ENCODE results near the gene CACNA1D. TPM values are rescaled to one million over a fixed set of nuclear protein-coding genes. Genes with fewer than 3 reads are reported as not detected.
"Not testable (repeated sequence)": the region's sequence is repeated elsewhere in the genome, so short reads cannot be mapped to it uniquely, and the experiment has no call there.

Gene CACNA1D
- total RNA-seq, 1 experiment from 2014 or later, result not detected

- intact Hi-C loops (cut with micrococcal nuclease; ENCODE audit: unreplicated experiment), result no loop called here
- Histone ChIP-seq H3K9me3 (ENCODE audit: low read depth, low read length, poor library complexity, severe bottlenecking) (no peaks in the 10 kb centered on the region), H3K27ac (ENCODE audit: low read depth, low read length, poor library complexity, severe bottlenecking) (no peak overlapping the region), H3K36me3 (ENCODE audit: insufficient read depth, low read length, poor library complexity, severe bottlenecking) (no peaks in the 10 kb centered on the region), H3K4me3 (ENCODE audit: low read depth, low read length, poor library complexity, severe bottlenecking) (no peak overlapping the region), H3K27me3 (replicated peaks; ENCODE audit: insufficient read depth, low read depth, low read length, poor library complexity) (no peaks in the 10 kb centered on the region), H3K4me1 (ENCODE audit: insufficient read depth, low read length, poor library complexity, severe bottlenecking) (no peaks in the 10 kb centered on the region)
- ChIA-PET CTCF (no interaction called here), POLR2A (ENCODE audit: low non-redundant PET) (no interaction called here)
- BruUV-seq (replicated peaks), result no TSS peak
- DNase-seq (ENCODE audit: low spot score), result no peak
- no peak for TF ChIP-seq CTCF (conservative IDR thresholded peaks at IDR 0.05; ENCODE audit: low read depth, low read length)
- TF ChIP-seq EZH2 (IDR thresholded peaks at IDR 0.05; ENCODE audit: borderline replicate concordance, low read depth, low read length, poor library complexity, severe bottlenecking), result no peak
Measured at GRCh38 chr3:53630547-53630946, 136.1 kb downstream of the CACNA1D start.

- no peak overlapping the region for H3K4me3 ChIP-seq (ENCODE audit: low read depth, low read length, poor library complexity, severe bottlenecking)
- intact Hi-C loops (cut with micrococcal nuclease; ENCODE audit: unreplicated experiment), result no loop called here
- no peak for TF ChIP-seq EZH2 (IDR thresholded peaks at IDR 0.05; ENCODE audit: borderline replicate concordance, low read depth, low read length, poor library complexity, severe bottlenecking)
- no peak for TF ChIP-seq CTCF (conservative IDR thresholded peaks at IDR 0.05; ENCODE audit: low read depth, low read length)
- no TSS peak for BruUV-seq (replicated peaks)
- H3K27me3 ChIP-seq (replicated peaks; ENCODE audit: insufficient read depth, low read depth, low read length, poor library complexity), result no peaks in the 10 kb centered on the region
- CTCF ChIA-PET, result no interaction called here
- H3K27ac ChIP-seq (ENCODE audit: low read depth, low read length, poor library complexity, severe bottlenecking), result no peak overlapping the region
- H3K9me3 ChIP-seq (ENCODE audit: low read depth, low read length, poor library complexity, severe bottlenecking), result no peaks in the 10 kb centered on the region
- DNase-seq (ENCODE audit: low spot score), result no peak
- no peaks in the 10 kb centered on the region for H3K36me3 ChIP-seq (ENCODE audit: insufficient read depth, low read length, poor library complexity, severe bottlenecking)
- no peaks in the 10 kb centered on the region for H3K4me1 ChIP-seq (ENCODE audit: insufficient read depth, low read length, poor library complexity, severe bottlenecking)
- POLR2A ChIA-PET (ENCODE audit: low non-redundant PET), result no interaction called here
Measured at GRCh38 chr3:53633197-53633787, 138.9 kb downstream of the CACNA1D start.

GRCh38 chr3:53635041-53635440 is 140.6 kb downstream of the CACNA1D start:
- no peak for DNase-seq (ENCODE audit: low spot score)
- BruUV-seq (replicated peaks), result no TSS peak
- Histone ChIP-seq H3K9me3 (ENCODE audit: low read depth, low read length, poor library complexity, severe bottlenecking) (no peaks in the 10 kb centered on the region), H3K4me1 (ENCODE audit: insufficient read depth, low read length, poor library complexity, severe bottlenecking) (no peaks in the 10 kb centered on the region), H3K4me3 (ENCODE audit: low read depth, low read length, poor library complexity, severe bottlenecking) (no peak overlapping the region), H3K27me3 (replicated peaks; ENCODE audit: insufficient read depth, low read depth, low read length, poor library complexity) (no peaks in the 10 kb centered on the region), H3K27ac (ENCODE audit: low read depth, low read length, poor library complexity, severe bottlenecking) (no peak overlapping the region), H3K36me3 (ENCODE audit: insufficient read depth, low read length, poor library complexity, severe bottlenecking) (no peaks in the 10 kb centered on the region)
- CTCF ChIA-PET, result no interaction called here
- TF ChIP-seq EZH2 (IDR thresholded peaks at IDR 0.05; ENCODE audit: borderline replicate concordance, low read depth, low read length, poor library complexity, severe bottlenecking), result no peak
- TF ChIP-seq CTCF (conservative IDR thresholded peaks at IDR 0.05; ENCODE audit: low read depth, low read length), result no peak
- intact Hi-C loops (cut with micrococcal nuclease; ENCODE audit: unreplicated experiment), result no loop called here
- POLR2A ChIA-PET (ENCODE audit: low non-redundant PET), result no interaction called here

- POLR2A ChIA-PET (ENCODE audit: low non-redundant PET); CTCF ChIA-PET; BruUV-seq (replicated peaks): not testable (repeated sequence)
Measured at GRCh38 chr3:53638806-53639205, 144.4 kb downstream of the CACNA1D start.

More at GRCh38 chr3:53638806-53639205, 144.4 kb downstream of the CACNA1D start:
- H3K27me3 ChIP-seq (replicated peaks; ENCODE audit: insufficient read depth, low read depth, low read length, poor library complexity); H3K4me3 ChIP-seq (ENCODE audit: low read depth, low read length, poor library complexity, severe bottlenecking); intact Hi-C loops (cut with micrococcal nuclease; ENCODE audit: unreplicated experiment); DNase-seq (ENCODE audit: low spot score); H3K4me1 ChIP-seq (ENCODE audit: insufficient read depth, low read length, poor library complexity, severe bottlenecking); H3K9me3 ChIP-seq (ENCODE audit: low read depth, low read length, poor library complexity, severe bottlenecking); H3K36me3 ChIP-seq (ENCODE audit: insufficient read depth, low read length, poor library complexity, severe bottlenecking); H3K27ac ChIP-seq (ENCODE audit: low read depth, low read length, poor library complexity, severe bottlenecking): not testable (repeated sequence)

All from A673 (cell line).